HG03066 (cell line): Measurements from ENCODE around the gene SNCB.

Experiments used
- ATAC-seq: cut with Tn5 transposase; IDR thresholded peaks from one replicate; pipeline ENCODE4 v1.9.1; 2021; ENCODE audit warnings: low read depth; ENCODE audit not compliant: unreplicated experiment

Gene SNCB

DNA sequence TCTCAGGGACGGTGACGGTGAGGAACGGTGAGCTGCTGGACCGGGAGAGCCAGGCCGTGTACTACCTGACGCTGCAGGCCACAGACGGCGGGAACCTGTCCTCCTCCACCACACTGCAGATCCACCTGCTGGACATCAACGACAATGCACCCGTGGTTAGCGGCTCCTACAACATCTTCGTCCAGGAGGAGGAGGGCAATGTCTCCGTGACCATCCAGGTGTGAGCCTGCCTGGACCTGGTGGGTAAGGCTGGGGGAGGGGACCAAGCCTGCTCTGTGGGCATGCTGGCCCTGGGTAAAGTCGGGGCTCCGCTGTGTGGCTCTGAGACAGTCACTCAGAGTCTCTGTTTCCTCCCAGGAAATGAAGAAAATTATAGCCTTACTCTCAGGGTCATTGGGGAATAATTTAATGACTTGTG lies 51.9 kb downstream of the SNCB start:
- ATAC-seq = no peak

DNA sequence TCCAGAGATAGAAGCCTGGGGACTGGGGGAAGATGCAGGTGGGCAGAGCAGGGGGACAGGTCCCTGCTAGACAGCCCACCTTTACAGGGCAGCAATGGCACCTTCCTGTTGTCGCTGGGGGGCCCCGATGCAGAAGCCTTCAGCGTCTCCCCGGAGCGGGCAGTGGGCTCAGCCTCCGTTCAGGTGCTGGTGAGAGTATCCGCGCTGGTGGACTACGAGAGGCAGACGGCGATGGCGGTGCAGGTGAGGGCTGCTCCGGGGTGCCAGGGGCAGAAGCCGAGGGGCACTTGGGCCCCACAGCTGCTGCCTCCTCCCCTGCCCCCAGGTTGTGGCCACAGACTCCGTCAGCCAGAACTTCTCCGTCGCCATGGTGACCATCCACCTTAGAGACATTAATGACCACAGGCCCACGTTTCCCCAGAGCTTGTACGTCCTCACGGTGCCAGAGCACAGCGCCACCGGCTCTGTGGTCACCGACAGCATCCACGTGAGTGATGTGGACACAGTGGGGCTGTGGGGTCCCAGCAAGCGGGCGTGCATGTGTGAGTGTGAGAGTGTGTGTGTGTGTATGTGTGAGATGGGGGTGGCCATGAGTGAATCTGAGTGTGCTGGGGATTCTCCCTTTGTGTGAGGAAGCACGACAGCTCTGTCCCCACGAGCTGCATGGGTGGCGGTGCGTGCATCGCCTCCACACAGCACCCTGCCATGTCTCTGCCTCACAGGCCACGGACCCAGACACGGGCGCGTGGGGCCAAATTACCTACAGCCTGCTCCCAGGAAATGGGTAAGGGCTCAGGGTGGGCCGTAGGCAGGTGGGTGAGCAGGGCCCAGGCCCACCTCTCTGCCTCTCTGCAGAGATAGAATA lies 52.8 kb downstream of the SNCB start:
- ATAC-seq = no peak

DNA sequence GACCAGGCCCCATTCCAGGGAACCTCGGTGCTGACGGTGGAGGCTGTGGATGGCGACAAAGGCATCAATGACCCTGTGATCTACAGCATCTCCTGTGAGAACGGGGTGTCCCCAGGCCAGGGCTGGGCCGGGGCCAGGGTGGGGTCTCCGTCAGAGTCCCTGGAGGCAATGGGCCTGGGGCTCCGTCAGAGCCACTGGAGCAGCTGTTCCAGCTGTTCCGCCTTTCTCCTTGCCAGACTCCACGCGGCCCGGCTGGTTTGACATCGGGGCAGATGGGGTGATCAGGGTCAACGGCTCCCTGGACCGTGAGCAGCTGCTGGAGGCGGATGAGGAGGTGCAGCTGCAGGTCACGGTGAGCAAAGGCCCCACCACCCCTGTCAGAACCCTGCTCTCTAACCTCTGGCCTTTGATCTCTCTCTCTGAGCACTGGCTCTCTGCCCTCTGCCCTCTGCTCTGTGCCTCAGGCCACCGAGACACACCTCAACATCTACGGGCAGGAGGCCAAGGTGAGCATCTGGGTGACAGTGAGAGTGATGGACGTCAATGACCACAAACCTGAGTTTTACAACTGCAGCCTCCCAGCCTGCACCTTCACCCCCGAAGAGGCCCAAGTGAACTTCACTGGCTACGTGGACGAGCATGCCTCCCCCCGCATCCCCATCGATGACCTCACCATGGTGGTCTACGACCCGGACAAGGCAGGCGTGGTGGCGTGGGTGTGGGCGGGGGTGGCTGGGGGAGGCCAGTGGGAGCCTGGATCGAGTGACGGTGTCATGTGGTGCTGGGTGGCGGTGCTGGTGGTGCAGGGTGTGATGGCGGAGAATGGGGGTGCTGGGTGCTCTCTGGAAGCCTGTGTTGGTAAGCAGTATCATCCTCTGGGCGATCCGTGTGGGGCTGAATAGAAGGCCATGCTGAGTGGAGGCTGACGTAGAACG lies 54.6 kb downstream of the SNCB start:
- ATAC-seq = no peak

DNA sequence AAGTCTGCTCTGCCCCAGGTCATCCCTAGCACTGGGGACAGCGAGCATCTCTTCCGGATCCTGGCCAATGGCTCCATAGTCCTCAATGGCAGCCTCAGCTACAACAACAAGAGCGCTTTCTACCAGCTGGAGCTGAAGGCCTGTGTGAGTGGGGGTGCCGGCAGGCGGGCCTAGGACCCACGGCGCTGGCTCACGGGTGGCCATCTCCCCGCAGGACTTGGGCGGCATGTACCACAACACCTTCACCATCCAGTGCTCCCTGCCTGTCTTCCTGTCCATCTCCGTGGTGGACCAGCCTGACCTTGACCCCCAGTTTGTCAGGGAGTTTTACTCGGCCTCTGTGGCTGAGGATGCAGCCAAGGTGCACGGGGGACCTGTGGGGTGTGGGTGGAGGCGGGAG lies 55.3 kb downstream of the SNCB start:
- ATAC-seq = no peak

DNA sequence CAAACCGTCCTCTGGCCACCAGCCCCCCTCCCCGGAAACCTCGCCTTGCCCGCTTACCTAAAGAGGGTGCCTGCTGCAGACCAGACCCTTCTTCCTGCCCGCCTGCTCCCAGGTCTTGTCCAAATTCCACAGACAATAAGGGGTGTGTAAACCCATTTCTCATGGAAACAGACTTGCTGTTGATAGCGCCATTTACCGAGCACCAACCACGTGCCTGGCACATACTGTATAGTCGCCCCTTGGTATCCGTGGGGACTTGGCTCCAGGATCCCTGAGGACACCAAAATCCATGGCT lies 56.1 kb downstream of the SNCB start:
- ATAC-seq = no peak

DNA sequence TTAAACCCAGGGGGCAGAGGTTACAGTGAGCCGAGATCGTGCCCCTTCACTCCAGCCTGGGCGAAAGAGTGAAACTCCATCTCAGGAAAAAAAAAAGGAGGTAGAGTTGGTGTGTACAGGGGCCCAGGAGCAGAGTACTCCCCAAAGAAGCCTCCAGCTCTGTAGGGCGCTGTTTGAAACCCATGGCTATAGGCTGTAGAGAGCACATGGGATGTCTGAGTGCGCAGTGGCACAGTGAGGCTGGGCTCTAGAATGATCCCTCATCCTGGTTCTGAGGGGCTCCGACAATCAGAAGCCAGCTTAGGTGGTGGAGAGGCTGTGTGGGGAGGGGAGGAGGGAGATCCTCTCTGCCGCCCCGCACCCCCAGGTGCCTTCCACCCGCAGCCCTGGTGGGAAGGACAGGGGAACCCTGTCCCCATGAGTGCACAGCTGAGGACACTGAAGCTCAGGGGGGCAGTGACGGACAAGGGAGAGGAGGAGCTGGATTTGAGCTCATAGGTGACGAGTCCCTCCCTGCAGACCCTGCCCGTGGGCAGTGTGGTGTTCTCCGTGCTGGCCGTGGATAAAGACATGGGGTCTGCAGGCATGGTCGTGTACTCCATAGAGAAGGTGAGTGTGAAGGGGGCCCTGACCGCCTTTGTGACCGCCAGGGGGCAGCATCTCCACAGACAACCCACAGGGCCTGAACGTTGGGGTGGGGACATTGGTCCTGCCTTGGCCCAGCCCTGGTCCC lies 56.6 kb downstream of the SNCB start:
- no peak for ATAC-seq
